SIG-M5 treated with dmso at 0.1 percent for 504 hours (cell line): ENCODE data around the gene LIX1.

Experiments
- DNase-seq: peaks from one replicate; lab custom pipeline; 2025; ENCODE audit not compliant: unreplicated experiment; lab: John Stamatoyannopoulos, UW

Gene LIX1

GRCh38 chr5:97077246-97077645 is 65.2 kb downstream of the LIX1 start:
- DNase-seq, result no peak

GRCh38 chr5:97076098-97076497 is 66.3 kb downstream of the LIX1 start:
- no peak for DNase-seq

GRCh38 chr5:97075649-97076048 is 66.8 kb downstream of the LIX1 start:
- no peak for DNase-seq

- no peak for DNase-seq
These were observed 67.4 kb downstream of the LIX1 start for GRCh38 chr5:97074859-97075489.

- no peak for DNase-seq
These were observed 69.0 kb downstream of the LIX1 start for GRCh38 chr5:97073420-97073819.

GRCh38 chr5:97072696-97073095 is 69.7 kb downstream of the LIX1 start:
- no peak for DNase-seq

GRCh38 chr5:97071993-97072392 is 70.4 kb downstream of the LIX1 start:
- DNase-seq, result no peak

- DNase-seq, result no peak
These were observed 71.3 kb downstream of the LIX1 start for GRCh38 chr5:97071101-97071500.

- DNase-seq, result no peak
These were observed 72.2 kb downstream of the LIX1 start for GRCh38 chr5:97070234-97070633.

GRCh38 chr5:97067296-97067850 is 75.0 kb downstream of the LIX1 start:
- DNase-seq, result no peak

- DNase-seq, result no peak
These were observed 76.9 kb downstream of the LIX1 start for GRCh38 chr5:97065475-97065874.

- DNase-seq, result no peak
These were observed 79.2 kb downstream of the LIX1 start for GRCh38 chr5:97063251-97063650.

GRCh38 chr5:97062046-97062445 is 80.4 kb downstream of the LIX1 start:
- no peak for DNase-seq

- no peak for DNase-seq
These were observed 86.1 kb downstream of the LIX1 start for GRCh38 chr5:97056263-97056662.

- DNase-seq, result peak; percentile 84
These were observed 93.2 kb downstream of the LIX1 start for GRCh38 chr5:97049175-97049574.

- DNase-seq, result no peak
These were observed 95.3 kb downstream of the LIX1 start for GRCh38 chr5:97047076-97047475.

- no peak for DNase-seq
These were observed 96.0 kb downstream of the LIX1 start for GRCh38 chr5:97046270-97046982.

- DNase-seq, result no peak
These were observed 98.4 kb downstream of the LIX1 start for GRCh38 chr5:97044052-97044451.

GRCh38 chr5:97043511-97043910 is 98.9 kb downstream of the LIX1 start:
- DNase-seq, result no peak

- DNase-seq, result no peak
These were observed 99.4 kb downstream of the LIX1 start for GRCh38 chr5:97042996-97043395.
